ENCODE measurements around the gene UGT1A4.

Gene UGT1A4

DNA sequence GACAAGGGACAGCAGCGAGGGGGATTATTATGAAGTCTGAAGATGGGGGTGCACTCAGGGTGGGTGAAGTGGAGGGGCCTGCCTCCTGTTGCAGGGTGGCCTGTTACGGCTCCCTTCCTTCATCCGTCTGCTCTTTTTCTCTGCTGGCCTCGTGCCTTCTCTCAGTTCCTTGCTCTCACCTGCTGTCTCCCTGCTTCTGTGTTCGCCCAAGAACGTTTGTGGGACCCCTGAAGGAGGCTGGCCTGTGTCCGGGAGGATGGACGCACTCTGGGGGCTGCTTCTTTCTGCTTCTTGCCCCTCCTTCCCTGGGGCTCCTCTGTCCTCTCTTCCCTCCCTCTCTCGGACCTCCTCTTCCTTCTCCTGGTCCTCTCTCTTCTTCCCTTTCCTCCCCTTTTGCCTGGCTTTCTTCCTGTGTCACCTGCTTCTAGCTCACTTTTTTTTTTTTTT is 73.4 kb downstream of the UGT1A4 start:
- no peak for DNase-seq

DNA sequence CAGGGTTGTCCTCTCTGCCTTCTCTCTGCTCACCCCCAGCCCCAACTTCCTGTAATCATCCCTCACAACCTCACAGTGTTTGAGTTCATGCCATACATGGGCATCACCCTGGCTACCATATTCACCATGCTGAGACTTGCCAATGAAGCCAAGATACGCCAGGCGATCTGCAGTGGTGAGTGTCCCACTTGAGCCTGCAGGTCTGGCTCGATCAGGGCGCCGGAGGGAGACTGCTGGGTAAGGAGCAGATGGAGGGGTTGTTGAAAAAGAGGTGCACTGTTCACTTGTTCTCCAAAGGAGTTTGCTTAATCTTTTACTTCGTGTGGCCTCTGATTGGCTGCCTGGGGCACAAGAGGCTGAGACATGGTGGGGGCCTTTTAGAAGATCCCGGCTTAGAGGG is 74.2 kb downstream of the UGT1A4 start:
- no peak for DNase-seq

DNA sequence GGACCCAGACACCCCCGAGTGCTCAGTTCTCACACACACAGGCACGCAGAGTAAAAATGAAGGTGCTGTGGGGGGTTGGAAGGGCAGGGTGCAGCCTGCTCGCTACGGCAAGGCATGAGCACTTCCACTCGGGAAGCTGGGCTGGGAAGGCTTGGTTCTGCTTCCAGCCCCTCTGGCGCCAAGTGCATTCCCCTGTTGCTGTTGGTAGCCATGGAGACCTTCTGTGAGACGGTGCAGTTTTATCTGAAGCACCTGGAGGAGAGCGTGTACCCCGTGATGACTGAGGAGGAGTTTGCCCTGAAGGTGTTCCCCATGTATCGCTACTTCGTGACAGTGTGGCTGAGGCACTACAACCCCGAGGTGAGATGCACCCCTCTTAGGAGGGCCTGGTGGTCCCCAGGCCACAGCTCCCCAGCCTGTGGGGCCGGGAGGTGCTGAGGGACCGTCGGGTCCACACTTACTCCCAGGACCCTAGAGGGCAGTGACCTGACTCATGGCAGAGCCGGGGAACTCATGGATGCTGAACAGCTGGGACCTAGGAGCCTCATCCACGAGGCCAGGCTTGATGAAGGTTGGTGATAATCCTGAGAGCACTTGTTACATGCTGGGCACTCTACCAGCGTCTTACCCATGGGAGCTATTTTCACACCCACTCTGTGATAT is 75.1 kb downstream of the UGT1A4 start:
- DNase-seq = no peak

DNA sequence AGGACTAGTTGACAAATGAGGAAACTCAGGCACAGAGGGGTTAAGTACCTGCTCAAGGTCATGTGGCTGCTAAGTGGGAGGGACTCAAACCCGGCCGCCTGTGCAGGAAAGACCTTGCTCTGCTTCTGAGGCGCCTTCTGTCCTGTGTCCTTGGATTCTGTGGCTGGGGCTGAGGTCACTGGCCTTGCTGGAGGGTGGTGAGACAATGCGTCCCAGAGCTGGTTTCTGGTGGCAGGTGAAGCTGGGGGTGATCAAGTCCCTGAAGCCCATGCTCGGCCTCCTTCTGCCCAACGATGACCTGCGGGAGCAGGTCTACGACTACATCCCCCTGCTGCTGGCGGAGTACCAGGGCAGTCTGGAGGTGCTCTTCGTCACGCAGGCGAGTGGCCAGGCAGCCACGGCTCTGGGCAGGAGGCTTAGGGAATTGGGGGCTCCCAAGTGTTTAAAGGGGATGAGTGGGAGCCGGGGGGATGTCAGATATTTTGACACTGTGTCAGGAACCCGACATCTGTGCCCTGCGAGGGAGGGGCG is 75.7 kb downstream of the UGT1A4 start:
- DNase-seq = no peak

DNA sequence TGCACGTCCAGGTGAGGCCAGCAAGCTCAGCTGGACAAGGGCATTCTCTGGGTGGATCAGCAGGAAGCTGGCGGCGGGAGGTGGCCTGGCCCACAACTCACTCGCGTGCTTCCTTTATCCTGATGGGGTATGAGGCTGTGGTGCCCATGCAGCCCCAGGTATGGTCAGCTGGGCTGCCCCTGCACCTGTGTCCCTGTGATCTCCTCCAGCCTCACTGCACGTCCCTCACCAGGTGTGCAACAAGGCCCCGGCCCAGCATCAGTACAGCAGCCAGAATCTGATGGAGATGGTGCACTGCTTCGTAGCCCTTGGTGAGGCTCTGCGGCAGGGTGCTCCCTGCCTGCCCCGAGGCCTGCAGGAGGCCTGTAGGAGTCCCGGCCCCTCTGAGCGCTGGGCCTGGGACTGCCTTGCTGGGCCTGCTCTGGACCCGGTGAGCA is 77.2 kb downstream of the UGT1A4 start:
- no peak for DNase-seq

DNA sequence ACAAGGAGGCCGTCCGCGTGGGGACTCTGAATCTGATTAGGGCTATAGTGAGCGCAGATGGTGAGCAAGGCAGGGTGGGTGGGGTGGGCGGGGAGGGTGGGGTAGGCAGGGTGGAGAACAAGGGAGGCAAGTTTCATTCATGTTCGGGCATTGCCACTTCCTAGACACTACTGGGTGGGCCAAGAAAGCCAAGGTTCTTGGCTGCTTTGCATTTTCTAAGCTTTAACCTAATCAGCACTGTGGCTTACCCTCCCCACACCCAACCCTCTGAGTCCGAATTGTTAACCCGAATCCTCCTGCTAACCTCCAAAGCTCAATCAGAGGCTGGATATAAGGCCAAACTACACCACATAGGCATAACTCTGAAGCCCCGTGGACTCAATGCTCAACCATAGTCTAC is 77.7 kb downstream of the UGT1A4 start:
- DNase-seq = no peak

DNA sequence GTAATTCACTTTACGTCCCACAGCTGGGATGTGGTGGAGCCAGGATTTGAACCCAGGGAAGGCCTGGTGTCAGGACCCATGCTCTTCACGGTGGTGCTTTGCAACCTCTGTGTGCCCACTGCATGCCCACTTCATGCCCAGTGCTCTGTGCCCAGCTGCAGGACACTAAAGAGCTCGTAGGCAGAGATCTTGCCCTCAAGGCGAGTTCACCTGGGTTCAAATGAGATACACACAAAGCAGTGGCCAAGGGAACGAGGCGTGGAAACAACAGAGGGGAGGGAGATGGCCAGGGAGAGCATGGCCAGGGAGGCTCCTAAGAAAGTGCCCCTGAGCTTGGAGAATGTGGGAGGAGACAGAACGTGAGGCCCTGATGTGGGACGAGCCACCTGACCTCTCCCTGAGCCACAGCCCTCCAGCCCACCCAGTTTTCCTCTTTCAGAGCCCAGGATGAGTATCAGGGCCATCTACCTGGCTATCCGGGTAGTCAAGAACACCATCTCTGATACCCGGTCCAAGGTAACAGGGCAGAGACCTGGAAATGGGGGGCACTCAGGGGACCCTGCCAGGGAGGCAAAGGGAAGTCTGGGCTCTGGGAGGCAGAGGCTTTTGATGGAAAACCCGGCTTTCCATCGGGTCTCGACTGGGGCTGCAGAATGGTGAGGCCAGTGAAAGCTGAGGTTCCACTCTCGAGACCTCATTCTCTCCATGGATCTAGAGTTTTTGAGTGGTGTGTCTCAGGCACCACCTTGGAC is 80.0 kb downstream of the UGT1A4 start:
- DNase-seq = no peak

DNA sequence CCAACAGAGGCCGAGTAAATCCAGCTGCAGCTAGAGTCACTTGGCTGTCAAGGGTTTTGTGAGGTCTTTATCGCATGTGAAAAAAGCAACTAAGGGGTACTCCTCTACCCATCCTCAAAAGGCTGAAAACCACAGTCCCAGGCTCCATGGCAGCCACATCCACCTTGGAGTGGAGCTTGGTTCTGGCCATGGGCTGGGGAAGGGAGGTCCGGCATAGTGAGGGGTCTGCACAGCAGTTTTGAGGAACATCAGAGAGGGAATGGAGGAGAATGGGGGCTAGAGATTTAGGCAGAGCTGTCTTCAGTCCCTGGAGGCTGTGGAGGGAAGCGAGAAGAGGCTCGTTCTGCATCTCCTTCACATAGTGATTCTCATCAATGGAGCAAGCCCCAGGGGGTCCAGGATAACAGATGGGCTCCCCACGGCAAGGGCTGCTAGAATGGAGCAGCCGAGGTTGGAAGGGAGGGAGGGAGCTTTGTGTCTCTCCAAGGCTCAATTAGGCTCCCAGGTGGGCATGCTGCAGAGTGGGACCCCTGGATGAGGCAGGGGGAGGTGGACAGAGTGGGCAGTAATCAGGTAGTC is 80.6 kb downstream of the UGT1A4 start:
- DNase-seq = no peak

DNA sequence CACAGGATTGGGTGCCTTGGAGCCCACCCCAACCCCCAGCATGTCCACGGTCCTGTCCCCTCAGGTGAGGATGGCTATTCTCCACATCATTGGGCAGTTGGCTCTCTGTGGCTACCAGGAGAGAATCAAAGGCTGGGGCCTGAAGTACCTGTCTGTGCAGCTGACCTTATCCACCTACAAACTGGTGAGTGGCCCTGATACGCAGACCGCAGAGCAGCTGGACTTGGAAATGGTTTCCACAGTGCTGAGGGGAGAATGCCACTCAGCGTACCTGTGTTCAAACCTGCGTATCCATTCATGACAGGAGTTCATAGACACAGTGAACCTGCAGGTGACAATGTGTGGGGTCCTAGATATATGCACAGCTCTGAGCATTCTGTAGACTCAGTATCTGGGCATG is 81.2 kb downstream of the UGT1A4 start:
- DNase-seq = no peak

DNA sequence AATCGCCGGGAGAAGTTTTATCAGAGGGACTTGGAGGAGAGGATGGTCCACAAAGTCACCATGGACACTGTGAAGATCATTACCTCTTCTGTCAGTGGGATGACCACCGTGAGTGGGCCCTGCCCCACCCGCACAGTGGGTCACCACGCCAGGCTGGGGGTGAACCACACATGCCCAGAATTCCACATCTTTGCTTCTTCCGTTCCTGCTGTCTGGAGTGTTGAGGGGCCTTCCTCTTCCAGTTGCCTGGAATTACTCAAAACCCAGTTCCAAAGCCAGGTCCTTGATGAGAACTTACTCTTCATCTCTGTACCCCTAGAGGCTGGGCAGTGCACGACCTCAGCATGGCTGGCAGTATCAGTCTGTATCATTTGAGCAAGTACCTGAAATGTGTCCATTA is 81.7 kb downstream of the UGT1A4 start:
- DNase-seq = no peak

DNA sequence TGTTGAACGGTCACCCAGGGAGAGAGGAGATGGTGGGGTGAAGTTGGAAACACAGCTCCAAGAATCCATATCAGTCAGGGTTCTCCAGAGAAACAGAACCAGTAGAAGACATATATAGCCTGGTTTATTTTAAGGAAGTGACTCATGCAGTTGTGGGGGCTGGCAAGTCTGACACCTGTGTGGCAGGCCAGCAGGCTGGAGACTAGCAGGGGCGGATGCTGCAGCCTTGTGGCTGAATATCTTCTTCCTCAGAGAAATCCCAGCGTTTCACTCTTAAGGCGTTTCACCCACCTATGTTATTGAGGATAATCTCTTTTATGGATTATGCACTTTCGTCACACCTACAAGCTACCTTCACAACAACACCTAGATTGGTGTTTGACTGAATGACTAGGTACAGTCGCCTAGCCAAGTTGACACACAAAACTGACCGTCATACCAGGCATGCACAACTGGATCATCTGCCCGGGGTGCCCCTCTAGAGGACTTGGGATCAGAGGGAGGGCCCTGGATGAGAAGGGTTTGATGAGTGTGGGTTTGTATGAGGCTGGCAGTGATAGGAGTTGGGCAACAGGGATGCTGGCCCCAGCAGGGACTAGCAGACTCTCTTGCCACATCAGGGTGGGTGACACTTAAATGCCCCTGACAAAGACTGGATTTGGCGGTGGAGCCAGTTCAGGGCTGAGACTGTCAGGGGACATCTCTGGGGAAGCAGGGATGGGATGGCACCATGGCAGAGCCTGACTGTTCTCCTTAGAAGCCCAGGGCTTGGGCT is 83.0 kb downstream of the UGT1A4 start:
- no peak for DNase-seq

DNA sequence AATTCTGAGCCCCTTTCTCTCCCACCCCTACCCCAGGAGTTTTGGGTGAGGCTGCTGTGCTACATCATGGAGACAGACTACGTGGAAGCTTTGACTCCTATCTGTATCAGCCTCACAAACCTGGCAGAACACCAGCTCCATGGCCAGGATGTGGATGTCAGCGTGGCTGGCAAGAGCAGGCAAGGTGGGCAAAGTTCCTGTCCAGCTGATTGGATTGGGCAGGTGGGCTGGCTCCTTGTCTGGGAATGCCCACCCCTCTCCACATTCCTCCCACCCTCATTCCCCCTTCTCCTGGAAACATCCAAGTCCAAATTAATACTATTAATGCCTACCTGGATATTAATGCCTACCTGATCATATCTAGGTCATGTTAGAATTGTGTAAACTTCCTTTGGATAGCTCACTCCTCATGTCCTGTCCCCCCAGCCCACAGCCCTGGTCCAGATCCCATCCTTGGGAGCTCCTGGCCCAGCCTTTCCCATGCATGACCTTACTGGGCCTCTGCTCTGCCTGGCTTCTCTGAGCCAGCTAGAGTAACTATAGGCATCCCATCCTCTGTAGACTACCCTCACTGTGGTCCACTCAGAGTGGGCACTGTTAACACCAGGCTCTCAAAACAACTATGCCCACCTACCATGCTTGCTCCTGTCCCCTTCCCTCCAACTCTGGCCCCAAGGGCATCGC is 83.7 kb downstream of the UGT1A4 start:
- no peak for DNase-seq

DNA sequence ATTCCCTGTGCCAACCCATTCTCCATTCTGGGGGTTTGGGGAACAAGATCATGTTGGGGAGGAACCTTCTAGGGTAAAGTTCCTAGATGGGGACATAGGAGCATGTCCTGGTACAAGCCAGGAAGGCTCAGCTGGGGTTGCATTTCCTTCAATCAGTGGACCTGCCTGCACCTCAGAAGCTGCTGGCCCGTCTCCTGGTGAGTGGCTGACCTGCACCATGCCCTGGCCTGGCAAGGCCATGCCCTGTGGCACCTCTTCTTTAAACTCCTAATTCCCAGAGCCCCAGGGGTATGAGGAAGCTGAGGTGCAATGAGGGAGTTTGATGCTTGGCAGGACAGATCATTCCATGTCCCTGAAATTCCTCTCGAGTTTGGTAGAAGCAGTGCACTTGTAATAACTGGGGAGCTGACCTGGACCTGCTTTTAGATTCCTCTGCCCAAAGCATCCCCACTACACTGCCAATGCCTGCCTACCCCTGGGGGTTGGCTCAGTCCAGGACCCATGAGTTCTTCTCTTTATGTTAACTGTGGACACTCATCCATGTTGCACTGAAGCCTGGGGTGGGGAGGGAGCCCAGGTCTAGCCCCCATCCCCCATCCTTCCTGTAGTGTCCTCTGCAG is 84.9 kb downstream of the UGT1A4 start:
- no peak for DNase-seq

DNA sequence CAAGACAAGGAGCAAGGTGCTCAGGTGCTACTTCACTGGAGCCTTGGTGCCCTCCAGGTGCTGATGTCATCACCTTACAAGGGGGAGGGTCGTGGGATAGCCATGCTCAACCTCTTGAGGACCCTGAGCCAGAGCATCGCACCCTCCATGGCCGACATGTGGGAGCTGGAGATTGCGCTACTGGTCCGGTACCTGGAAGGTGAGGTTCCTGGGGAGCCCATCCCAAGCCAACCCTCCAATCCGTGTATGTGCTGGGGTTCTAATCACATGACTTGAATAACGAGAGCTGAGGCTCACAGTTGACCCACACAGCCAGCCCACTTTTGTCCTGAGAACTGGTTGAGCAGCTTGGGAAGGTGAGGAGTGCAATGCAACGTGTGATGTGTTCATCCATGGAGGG is 85.5 kb downstream of the UGT1A4 start:
- no peak for DNase-seq

DNA sequence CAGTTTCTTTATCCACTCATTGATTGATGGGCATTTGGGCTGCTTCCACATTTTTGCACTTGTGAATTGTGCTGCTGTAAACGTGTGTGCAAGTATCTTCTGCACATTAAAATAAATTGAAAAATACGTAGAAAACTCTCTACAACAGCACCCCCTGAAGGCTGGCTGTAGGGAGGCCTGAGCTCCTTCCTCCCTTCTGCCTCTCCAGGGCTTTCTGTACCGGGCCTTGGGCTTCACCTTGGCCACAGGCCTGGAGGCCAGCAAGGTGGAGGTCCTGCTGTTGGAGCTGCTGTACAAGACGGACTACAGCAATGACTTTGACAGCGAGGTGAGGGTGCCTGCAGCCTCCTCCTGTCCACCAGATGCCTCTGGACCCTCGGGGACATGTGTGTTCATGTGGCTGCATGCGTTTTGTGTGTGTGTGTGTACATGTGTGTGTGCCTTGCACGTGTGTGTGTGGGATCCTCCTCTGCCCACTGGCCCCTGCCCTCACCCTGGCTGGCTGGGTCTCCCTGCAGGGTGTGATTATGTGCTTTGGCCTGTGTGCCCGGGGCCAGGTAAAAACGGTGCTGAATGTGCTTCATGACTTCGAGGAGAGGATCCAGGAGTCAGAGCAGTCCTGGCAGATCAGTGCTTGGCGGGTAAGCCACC is 88.8 kb downstream of the UGT1A4 start:
- no peak for DNase-seq

DNA sequence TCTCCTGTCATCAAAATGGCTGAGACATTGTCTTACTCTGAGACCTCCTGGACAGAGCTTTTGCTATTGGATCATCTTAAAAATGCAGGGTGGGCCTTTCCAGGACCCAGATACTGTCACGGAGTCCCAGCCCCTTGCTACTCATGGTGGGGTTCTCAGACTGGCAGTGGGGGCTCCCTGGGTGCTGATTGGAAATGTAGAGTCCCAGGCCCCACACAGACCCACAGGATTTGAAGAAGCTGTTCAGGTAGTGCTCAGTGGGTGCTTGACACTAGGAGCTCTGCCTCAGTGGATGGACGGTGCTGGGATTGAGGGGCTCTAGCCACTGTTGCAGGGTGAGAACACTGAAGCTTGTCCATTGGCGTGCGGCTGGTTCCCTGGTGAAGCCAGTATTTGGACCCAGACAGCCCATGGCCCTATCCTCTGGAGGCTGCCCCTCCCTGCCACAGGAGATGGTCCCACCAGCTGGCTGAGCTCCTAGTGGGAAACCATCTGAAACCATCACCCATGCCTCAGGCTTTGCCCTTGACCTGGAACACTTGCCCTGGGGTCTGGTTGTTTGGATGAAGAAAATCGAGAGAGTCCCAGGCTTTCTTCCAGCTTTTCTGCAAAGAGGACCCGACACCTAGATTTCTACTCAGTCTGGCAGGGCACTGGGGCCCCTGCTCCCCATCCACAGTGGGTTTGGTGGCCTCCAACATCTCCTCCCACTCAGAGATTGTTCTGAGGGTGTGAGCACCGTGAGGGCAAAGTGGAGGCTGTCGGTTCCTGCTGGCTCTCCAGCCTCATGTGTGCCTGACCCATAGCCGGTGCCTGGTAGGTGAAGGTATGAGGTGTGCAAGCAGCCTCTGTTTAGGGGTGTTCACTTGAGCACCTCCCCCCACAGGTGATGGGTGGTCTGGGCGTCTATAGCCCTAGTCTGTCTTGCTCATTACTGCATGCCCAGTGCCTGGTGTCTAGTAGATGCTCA is 89.7 kb downstream of the UGT1A4 start:
- no peak for DNase-seq

DNA sequence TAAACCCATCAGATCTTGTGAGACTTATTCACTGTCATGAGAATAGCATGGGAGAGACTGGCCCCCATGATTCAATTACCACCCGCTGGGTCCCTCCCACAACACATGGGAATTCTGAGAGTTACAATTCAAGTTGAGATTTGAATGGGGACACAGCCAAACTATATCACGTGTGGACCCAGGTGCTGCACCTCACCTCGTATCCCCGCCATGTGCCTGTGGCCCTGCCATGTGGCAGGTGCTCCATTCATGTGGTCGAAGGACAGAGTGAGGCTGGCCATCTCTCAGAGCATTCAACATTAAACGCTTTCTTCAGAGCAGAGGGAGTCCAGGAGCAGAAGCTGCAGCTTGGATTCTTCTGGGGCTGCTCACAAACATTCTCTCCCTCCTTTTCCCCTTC is 91.8 kb downstream of the UGT1A4 start:
- no peak for DNase-seq

DNA sequence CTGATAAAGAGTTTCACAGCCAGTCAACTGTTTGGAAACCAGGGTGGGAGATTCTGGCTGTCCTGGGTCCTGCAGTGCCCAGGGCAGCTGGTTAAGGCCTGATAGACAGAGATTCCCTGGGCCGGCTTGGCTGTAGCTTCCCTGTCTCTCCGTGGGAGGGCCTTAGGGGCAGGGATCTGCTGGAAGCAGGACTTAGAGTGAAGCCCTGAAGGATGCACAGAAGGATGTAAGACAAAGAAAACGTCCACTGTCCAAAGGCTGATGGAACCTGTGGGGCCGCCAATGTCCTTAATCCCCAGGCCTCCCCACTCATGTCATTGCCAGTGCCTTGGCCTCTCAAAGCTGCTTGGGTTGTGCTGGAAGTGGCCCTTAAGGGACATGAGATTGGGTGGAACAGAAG is 92.6 kb downstream of the UGT1A4 start:
- DNase-seq = no peak

DNA sequence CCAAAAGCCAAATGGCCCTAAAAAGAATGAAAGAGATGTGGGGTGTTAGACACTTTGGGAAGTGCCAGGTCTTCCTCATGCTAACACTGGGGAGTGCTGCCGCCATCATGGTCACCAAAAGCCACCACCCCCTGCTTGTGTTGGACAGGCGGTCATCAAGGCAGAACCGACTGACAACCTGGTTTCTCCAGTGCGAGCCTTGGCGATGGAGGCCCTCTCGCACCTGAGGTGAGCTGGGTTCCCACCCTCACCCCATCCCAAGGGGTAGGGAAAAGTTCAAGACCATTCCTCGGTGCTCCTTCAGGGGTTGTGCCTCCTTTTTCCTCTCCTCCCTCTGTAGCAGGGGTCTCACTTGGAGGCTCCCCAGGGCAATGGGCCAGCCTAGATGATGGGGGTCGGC is 93.2 kb downstream of the UGT1A4 start:
- DNase-seq = no peak
